ENCODE results near the gene RPL10. TPM values are rescaled to one million over a fixed set of nuclear protein-coding genes. Genes with fewer than 3 reads are reported as not detected.
A peak's percentile ranks its signal among the peaks of the same experiment; 100 is the strongest.

Gene RPL10
- total and polyA plus RNA-seq, 2 experiments from 2014 or later = 1,435 to 6,561 TPM

DNA sequence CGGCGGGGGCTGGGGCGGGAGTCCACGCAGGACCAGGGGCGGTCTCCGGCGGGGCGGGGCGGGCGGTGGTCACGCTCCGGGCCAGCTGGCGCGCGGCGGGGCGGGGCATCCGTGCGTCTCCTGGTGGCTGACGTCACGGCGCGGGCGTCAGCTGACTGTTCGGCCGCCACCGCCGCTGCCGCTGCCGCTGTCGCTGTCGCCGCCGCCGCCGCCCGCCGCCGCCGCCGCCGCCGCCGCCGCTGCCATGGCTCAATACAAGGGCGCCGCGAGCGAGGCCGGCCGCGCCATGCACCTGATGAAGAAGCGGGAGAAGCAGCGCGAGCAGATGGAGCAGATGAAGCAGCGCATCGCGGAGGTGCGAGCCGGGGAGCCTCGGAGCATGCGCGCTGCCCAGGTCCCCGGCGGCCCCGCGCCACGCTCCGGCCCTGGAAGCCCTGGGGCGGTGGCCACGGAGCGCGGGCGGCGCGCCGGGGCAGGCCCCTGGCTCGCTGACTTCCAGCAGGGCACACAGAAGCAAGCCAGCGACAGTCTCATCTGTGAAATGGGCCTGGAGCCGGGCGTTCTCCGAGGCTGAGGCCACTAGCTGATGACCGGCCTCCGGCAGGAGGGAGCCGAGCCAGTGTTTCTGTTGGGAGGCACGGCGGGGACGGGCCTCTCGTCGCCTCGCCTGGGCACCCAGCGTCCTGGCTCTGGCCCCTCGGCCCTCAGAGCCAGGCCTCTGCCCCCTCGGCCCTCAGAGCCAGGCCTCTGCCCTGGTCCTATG, 46.0 kb downstream of the RPL10 start, which contains the start of gene FAM50A:
TSS of gene FAM50A (plus strand) at position 150 of the 763 bp plus-strand sequence. CDS start at position 245, 95 bp downstream.
- Histone ChIP-seq H3K27ac (peak within 1 kb of the TSS; percentile 90), H3K9me2 (ENCODE audit: insufficient read depth) (no peaks in the 10 kb centered on the region), H3K4me3 (peak within 1 kb of the TSS; percentile 72), H3K4me1 (ENCODE audit: insufficient read depth) (peaks cover 5% of the 10 kb centered on the region; the same call in 1 of the 2 replicates), H3K27me3 (replicated peaks; ENCODE audit: insufficient read depth) (no peaks in the 10 kb centered on the region), H3K79me2 (ENCODE audit: insufficient read depth) (peaks cover 67% of the 10 kb centered on the region), H3K9me3 (ENCODE audit: low read depth) (no peaks in the 10 kb centered on the region), H4K20me1 (ENCODE audit: insufficient read depth) (no peaks in the 10 kb centered on the region), H2AFZ (no peak within 1 kb of the TSS), H3K9ac (peak within 1 kb of the TSS; percentile 87), H3F3A (ENCODE audit: insufficient read depth) (no peaks in the 10 kb centered on the region; the same call in 1 of the 2 replicates), H3K36me3 (ENCODE audit: low read depth) (no peaks in the 10 kb centered on the region), H3K4me2 (ENCODE audit: unreplicated experiment) (peak within 1 kb of the TSS; percentile 76)
- WGBS, 2 experiments (ENCODE audit: low coverage in 1 of 2, low lambda C conversion rate in 2 of 2, missing lambda C conversion rate in 2 of 2) = 0% methylated on average over 4 to 16 of the region's 94 CpGs
- in situ Hi-C loops (cut with MboI) = no loop called here
- DNase-seq = peak; percentile 87
- TF ChIP-seq EZH2phosphoT487 (IDR thresholded peaks at IDR 0.05; ENCODE audit: insufficient read depth, low read depth) (no peak), EZH2 (IDR thresholded peaks at IDR 0.05; ENCODE audit: insufficient read depth, poor library complexity, severe bottlenecking) (no peak)

DNA sequence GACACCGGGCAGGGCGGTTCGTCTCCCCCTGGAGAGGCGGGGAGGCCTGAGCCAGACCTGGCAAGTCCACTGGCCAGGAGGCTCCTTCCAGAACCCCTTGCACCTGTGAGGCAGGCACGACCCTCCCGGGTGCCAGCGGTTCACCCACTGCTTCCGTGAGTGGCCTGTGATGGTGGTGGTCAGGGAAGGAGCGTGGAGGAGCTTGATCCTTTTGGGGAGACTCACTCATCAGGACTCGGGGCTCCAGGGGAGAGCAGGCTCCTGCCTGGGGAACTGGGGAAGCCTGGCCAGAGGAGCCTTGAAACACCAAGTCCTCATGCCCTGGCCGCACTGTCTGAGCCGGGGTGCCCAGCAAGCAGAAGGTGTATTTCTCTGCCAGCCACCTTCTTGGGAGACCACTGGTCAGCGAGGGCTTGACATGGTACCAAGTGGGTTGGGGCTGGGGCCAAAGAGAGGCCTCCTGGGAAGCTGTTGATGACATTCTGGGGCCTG, 46.6 kb downstream of the RPL10 start:
- WGBS, 2 experiments (ENCODE audit: low coverage in 1 of 2, low lambda C conversion rate in 2 of 2, missing lambda C conversion rate in 2 of 2) = 23 to 31% methylated on average over 5 to 10 of the region's 13 CpGs
- TF ChIP-seq EZH2phosphoT487 (IDR thresholded peaks at IDR 0.05; ENCODE audit: insufficient read depth, low read depth) (no peak), EZH2 (IDR thresholded peaks at IDR 0.05; ENCODE audit: insufficient read depth, poor library complexity, severe bottlenecking) (no peak)
- Histone ChIP-seq H3K27ac (peak overlapping the region; percentile 90), H2AFZ (no peak overlapping the region), H3K9ac (peak overlapping the region; percentile 87), H3F3A (ENCODE audit: insufficient read depth) (no peaks in the 10 kb centered on the region; the same call in 1 of the 2 replicates), H3K4me3 (peak overlapping the region; percentile 72), H3K27me3 (replicated peaks; ENCODE audit: insufficient read depth) (no peaks in the 10 kb centered on the region), H3K9me3 (ENCODE audit: low read depth) (no peaks in the 10 kb centered on the region), H3K36me3 (ENCODE audit: low read depth) (no peaks in the 10 kb centered on the region), H3K4me1 (ENCODE audit: insufficient read depth) (peaks cover 5% of the 10 kb centered on the region; the same call in 1 of the 2 replicates), H3K4me2 (ENCODE audit: unreplicated experiment) (peak overlapping the region; percentile 76), H3K79me2 (ENCODE audit: insufficient read depth) (peaks cover 61% of the 10 kb centered on the region), H3K9me2 (ENCODE audit: insufficient read depth) (no peaks in the 10 kb centered on the region), H4K20me1 (ENCODE audit: insufficient read depth) (no peaks in the 10 kb centered on the region)
- in situ Hi-C loops (cut with MboI) = no loop called here
- peak; percentile 15 for DNase-seq

DNA sequence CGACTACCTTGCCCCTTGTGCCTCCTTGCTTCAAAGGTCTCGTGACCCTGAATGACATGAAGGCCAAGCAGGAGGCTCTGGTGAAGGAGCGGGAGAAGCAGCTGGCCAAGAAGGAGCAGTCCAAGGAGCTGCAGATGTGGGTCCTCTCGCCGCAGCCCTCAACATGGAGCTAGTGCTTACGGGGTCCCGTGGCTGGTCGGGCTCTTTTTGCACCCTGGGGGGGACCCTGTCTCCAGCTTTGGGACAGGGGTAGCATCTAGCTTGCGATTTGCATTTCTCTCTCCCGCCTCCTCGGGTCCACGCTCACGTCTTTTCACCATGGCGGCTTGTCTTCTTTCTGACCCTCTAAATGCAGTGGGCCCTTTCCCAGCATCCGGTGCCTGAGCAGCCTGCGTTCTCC, 47.6 kb downstream of the RPL10 start:
- Histone ChIP-seq H3K9me3 (ENCODE audit: low read depth) (no peaks in the 10 kb centered on the region), H3K27me3 (replicated peaks; ENCODE audit: insufficient read depth) (no peaks in the 10 kb centered on the region), H3K4me2 (ENCODE audit: unreplicated experiment) (no peak overlapping the region), H3K4me3 (peak overlapping the region; percentile 72; the same call in 1 of the 2 replicates), H3K27ac (no peak overlapping the region), H3K4me1 (ENCODE audit: insufficient read depth) (peaks cover 5% of the 10 kb centered on the region; the same call in 1 of the 2 replicates), H3F3A (ENCODE audit: insufficient read depth) (no peaks in the 10 kb centered on the region; the same call in 1 of the 2 replicates), H2AFZ (no peak overlapping the region), H3K79me2 (ENCODE audit: insufficient read depth) (peaks cover 51% of the 10 kb centered on the region), H3K36me3 (ENCODE audit: low read depth) (no peaks in the 10 kb centered on the region), H4K20me1 (ENCODE audit: insufficient read depth) (no peaks in the 10 kb centered on the region), H3K9me2 (ENCODE audit: insufficient read depth) (no peaks in the 10 kb centered on the region), H3K9ac (no peak overlapping the region)
- in situ Hi-C loops (cut with MboI) = no loop called here
- DNase-seq = no peak
- WGBS, 2 experiments (ENCODE audit: low coverage in 1 of 2, low lambda C conversion rate in 2 of 2, missing lambda C conversion rate in 2 of 2) = 98 to 100% methylated on average over 6 to 14 of the region's 16 CpGs
- no peak for TF ChIP-seq EZH2phosphoT487 (IDR thresholded peaks at IDR 0.05; ENCODE audit: insufficient read depth, low read depth)
- no peak for TF ChIP-seq EZH2 (IDR thresholded peaks at IDR 0.05; ENCODE audit: insufficient read depth, poor library complexity, severe bottlenecking)

DNA sequence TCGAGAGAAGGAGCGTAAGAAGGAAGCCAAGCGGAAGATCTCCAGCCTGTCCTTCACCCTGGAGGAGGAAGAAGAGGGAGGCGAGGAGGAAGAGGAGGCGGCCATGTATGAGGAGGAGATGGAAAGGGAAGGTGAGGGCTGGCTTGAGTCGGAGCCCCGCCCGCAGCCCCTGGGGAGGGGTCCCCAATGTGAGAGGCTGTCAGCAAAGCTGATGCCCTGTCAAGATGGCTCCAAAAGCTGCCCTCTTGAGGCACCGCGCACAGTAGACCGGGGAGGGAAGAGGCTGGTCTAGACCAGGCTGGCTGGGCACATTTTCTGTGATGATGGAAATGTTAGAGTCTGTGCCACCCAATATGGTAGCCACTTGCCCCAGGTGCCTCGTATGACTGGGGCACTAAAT, 48.3 kb downstream of the RPL10 start:
- Histone ChIP-seq H3K27me3 (replicated peaks; ENCODE audit: insufficient read depth) (no peaks in the 10 kb centered on the region), H3K9me2 (ENCODE audit: insufficient read depth) (no peaks in the 10 kb centered on the region), H3K79me2 (ENCODE audit: insufficient read depth) (peaks cover 48% of the 10 kb centered on the region), H3K36me3 (ENCODE audit: low read depth) (no peaks in the 10 kb centered on the region), H3K4me2 (ENCODE audit: unreplicated experiment) (no peak overlapping the region), H3K4me1 (ENCODE audit: insufficient read depth) (peaks cover 5% of the 10 kb centered on the region; the same call in 1 of the 2 replicates), H3F3A (ENCODE audit: insufficient read depth) (no peaks in the 10 kb centered on the region; the same call in 1 of the 2 replicates), H3K27ac (no peak overlapping the region), H3K4me3 (no peak overlapping the region), H3K9ac (no peak overlapping the region), H3K9me3 (ENCODE audit: low read depth) (no peaks in the 10 kb centered on the region), H4K20me1 (ENCODE audit: insufficient read depth) (no peaks in the 10 kb centered on the region), H2AFZ (no peak overlapping the region)
- TF ChIP-seq EZH2phosphoT487 (IDR thresholded peaks at IDR 0.05; ENCODE audit: insufficient read depth, low read depth) (no peak), EZH2 (IDR thresholded peaks at IDR 0.05; ENCODE audit: insufficient read depth, poor library complexity, severe bottlenecking) (no peak)
- WGBS, 2 experiments (ENCODE audit: low coverage in 1 of 2, low lambda C conversion rate in 2 of 2, missing lambda C conversion rate in 2 of 2) = 67 to 77% methylated on average over 3 to 12 of the region's 12 CpGs
- in situ Hi-C loops (cut with MboI) = no loop called here
- no peak for DNase-seq
